Measurements from ENCODE around the gene FUT4.
"Not testable (repeated sequence)": the region's sequence is repeated elsewhere in the genome, so short reads cannot be mapped to it uniquely, and the experiment has no call there.

The FUT4 gene

DNA sequence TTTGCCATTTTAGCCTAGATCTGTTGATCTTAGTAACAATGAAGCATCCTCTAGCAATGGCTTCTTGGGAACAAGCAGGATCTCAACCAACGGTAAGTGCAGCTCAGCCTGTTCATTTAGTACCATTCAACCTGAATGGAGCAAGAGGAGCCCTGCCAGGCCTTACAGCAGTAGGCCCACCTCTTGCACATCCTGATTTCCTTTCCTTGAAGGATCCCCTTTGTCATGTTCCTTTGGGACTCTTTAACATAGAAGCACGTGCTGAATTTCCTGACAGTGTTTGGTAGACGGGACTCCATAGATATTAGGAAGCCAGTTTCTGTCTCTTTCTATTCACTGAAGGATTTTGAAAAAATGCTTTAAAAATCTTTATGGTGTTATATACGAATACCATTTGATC is 25.0 kb downstream of the FUT4 start:
- no peak for DNase-seq

DNA sequence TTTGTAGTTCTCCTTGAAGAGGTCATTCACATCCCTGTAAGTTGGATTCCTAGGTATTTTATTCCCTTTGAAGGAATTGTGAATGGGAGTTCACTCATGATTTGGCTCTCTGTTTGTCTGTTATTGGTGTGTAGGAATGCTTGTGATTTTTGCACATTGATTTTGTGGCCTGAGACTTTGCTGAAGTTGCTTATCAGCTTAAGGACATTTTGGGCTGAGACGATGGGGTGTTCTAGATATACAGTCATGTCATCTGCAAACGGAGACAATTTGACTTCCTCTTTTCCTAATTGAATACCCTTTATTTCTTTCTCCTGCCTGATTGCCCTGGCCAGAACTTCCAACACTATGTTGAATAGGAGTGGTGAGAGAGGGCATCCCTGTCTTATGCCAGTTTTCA is 29.3 kb downstream of the FUT4 start:
- DNase-seq, result not testable (repeated sequence)

DNA sequence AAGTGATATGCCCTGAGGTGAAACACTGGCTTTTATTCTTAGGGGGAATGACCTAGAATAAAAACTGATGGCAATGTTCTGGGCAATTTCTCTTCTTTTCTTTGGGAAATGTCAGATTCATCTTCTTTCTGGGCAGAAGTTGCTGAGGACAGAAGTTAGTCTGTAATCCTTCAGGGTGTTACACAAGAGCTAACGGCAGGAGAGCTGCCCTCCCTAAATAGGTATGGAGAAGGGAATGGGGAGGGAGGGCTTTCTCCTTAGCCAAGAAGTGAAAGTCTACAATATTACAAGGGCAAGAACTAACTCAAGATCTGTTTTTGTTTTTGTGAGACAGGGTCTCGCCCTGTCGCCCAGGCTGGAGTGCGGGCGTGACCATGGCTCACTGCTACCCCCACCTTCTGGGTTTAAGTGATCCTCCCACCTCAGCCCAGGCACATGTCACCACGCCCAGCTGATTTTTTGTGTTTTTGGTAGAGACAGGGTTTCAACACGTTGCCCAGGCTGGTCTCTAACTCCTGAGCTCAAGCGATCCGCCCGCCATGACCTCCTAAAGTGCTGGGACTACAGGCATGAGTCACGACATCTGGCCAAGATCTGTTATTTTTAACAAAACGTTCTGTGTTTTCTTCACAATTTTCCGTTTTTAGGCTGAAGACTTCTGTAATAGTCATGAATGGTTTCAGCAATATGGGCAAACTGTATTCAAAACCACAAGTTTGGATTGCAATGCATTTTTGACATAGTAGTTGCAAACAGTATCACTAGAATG is 30.7 kb downstream of the FUT4 start:
- DNase-seq, result no peak

DNA sequence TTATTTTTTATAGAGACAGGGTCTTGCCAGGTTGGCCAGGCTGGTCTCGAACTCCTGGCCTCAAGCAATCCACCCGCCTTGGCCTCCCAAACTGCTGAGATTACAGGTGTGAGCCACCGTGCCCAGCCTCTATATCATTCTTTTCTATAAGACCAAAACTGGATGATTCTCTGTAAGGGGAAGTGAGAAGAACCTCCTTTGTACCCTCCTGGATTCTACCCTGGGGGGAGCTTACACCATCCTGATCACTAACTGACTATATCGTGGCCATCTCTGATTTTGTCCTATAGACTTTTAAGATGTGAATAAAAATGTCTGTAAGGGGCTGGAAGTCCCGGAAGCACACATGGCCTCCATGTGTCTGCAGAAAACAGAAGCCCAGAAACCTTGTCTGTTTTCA is 32.6 kb downstream of the FUT4 start:
- DNase-seq, result no peak

DNA sequence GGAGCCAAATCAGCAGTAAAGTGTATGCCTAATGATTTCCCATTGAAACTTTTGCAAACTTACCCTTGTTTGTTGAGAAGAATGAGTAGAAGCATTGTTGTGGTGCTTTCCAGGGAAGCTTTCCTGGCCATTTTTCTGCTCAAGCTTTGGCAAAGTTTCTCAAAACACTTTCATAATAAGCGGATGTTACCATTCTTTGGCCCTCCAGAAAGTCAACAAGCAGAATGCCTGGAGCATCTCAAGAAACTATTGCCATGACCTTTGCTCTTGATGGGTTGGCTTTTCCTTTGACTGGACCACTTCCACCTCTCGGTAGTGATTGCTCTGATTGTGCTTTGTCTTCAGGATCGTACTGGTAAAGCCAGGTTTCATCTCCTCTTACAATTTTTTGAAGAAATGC is 34.1 kb downstream of the FUT4 start:
- no peak for DNase-seq

DNA sequence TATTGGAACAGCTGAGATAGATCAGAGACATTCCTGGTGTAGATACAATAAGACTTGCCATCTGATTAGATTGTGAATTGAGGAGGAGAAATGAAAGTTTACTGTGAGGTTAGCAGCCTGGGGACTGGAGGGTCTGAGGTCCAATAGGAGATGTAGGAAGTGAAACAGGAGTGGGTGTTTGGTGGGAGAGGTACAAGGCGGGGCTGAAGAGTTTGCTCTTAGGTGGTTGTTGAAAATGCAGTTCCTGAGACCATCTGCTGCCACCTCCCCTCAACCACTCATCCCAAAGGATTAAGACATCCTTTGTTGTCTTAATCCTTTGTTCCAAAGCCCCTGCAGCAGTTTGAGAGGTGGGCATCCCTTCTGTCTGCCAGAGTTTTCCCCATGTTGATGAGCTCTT is 38.2 kb downstream of the FUT4 start:
- no peak for DNase-seq

DNA sequence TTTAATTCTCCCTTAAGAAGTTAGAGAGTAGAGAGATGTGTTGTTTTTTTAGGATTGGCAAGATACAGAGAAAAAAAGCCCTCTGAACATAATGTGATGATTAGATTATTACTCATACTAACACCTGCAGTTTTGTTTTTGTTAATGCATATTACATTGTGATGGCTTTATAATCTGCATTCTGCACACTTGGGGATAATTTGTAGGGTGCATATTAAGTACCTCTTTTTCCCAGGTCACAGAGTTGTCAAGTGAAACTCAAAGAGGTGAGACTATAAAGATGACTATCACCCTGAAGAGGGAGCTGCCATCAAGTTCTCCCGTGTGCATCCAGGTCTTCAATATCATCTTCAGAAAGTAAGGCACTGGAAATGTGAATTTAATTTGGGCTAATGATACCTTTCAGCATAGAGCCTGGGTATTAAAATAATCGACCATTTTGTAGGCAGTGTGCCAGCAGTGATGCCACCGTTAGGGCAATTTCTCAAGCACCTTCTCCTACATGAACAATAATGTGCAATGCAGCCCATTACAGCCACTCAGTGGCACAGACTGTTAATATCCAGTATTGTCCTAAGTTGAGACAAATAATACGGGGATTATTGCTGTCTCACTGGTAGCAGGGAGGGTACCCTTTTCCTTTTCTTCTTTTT is 39.6 kb downstream of the FUT4 start:
- no peak for DNase-seq

DNA sequence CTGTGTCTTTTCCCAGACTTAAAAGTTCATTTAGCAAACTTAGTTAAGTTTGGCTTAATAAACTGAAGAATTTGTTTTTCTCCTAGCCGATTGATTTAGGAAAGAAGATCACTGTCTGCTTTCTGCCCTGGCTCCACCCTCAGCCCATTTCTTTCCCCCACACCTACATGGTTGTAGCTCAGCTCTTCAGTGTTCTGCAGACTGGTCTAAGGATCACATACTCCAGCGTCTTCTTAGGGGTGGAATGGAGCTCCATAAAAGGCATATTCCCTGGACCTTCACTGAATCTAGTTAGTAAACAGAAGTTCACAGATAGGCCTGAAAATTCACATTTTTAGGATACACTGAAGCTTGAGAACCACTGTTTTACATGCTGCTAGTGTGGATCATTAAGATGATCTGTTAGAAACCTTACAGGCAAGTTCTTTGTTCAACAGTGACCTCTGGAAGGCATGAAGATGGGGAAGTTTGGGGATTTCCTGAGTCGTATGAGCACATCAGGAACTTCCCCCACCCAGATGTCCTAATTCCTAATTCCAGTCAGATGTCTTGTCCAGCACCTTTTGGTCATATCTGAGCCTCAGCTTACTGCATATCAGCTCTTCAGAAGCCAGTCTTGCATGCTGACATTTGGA is 40.3 kb downstream of the FUT4 start:
- no peak for DNase-seq

DNA sequence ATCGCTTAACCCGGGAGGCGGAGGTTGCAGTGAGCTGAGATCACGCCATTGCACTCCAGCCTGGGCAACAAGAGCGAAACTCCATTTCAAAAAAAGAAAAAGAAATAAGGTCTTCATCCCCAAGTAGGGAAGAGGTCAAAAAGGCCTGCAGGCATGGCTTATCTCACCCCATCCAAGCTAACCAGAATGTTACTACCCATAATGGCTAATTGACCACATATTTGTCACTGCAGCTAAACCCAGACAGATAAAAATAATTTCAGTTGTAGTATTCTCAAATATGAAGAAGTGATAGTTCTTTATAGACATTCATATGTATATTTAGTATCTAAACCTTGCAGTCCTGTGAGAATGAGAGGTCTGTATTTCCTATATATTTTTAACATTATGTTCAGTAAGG is 41.3 kb downstream of the FUT4 start:
- no peak for DNase-seq

DNA sequence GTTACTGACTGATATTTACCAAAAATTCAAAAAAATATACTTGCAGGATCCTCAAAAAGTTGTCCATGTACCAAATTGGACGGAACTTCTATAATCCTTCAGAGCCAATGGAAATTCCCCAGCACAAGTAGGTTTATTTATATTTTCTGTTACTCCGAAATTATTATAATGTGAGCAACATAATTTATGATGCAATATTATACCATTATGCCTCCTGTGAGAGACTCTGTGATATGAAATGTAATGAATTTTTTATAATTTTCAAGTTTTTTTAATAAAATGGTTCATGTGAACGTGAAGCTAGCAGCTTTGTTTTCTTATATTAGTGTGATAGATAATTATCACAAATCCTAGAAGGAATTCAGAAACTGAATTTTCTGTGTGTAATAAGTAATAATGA is 41.7 kb downstream of the FUT4 start:
- DNase-seq, result no peak

DNA sequence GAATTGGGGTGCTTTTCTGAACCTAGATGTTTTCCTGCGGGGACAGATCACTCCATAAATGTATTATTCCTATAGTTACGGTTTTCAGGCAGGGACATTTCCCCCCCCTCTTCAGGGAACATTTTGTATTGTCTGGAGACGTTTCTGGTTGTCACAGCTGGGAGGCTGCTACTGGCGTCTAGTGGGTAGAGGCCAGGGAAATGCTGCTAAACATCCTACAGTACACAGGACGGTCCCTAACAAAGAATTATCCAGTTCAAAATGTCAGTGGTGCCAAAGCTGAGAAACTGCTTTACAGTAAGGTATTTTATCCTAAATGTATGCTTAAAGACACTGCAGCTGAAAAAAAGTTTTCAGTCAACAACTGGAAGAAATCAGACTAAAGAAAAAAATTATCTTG is 42.8 kb downstream of the FUT4 start:
- no peak for DNase-seq

DNA sequence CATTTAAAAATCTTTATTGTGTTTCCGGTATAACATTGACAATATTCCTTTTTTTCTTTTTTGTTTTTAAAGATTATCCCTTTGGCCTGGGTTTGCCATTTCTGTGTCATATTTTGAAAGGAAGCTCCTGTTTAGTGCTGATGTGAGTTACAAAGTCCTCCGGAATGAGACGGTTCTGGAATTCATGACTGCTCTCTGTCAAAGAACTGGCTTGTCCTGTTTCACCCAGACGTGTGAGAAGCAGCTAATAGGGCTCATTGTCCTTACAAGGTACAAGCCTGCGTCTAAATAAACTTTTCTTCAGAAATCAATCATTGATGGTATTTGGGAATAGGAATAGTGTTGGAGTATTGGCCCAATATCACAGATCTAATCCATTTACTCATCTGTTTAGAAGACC is 43.3 kb downstream of the FUT4 start:
- DNase-seq, result no peak

DNA sequence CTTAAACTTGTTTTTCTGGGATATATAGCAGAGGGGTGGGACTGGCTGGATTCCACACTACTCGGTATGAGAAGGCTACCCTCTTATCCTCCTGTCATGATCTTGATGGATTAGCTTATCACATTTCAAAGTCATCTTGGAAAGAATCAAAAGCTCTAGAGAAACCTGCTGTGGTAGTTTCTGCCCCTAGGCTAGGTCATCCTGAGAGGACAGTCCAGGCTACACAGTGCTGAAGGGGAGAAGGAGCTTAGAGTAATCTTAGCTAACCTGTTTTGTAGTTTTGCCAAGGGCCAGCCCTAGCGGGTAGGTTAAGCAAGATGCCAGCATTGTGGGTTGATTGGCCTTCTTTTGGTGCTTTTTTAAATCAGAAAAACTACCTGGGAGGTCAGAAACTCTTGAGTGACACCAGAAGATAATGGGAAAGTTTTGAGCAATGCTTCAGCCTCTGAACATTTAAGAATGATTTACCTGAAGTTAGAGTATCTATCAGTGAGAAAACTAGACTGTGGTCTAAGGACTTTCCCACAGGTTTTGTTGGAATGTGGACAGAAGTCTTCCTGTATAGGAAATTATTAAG is 44.7 kb downstream of the FUT4 start:
- DNase-seq, result no peak

DNA sequence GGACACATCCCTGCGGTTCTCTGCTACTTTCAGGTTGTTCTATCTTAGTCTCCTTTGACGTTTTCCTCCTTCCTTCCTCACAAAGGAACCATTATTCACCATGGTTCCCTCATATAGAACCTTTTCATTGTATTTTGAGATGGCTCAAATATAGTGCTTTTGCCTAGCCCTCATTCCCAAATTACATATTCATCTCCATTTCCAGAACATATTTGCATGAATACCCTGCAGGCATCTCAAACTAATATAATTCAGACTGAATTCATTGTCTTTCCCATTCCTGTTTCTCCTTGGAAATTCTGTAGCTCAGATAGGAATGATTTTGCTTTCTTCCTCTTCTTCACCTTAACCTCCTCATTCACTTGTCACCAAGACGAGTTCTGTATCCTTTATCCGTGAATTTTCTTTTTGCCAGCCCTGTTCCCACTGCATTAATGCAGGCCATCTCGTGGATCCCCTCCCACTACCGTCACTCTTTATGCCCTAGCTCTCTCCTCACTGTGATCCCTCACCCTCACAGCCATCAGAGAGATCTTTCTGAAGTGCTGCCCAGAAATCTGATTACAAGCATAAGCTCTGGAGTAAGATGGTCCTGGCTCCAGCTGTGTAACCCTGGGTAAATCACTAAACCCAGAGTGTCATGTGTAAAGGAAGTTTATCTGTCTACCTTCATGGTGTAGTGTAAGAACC is 46.8 kb downstream of the FUT4 start:
- DNase-seq, result no peak

DNA sequence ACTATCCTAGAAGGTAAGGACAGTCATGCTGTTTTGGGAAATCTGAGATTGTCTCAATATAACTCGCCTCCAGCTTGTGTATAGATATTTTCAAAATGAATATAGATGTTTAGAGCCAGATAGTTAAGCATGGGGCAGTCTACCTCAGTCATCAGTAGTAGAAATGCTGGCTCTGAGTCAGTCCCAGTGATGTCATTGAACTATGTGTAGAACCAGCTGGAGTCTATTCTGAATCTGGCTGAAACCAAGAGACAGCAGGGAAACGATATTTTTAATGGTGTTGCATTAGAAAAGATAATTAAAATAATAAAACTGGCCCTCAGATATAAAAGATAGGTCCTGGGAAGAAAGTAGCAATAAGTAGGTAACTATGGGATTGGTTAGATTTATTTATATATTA is 49.3 kb downstream of the FUT4 start:
- DNase-seq, result no peak

DNA sequence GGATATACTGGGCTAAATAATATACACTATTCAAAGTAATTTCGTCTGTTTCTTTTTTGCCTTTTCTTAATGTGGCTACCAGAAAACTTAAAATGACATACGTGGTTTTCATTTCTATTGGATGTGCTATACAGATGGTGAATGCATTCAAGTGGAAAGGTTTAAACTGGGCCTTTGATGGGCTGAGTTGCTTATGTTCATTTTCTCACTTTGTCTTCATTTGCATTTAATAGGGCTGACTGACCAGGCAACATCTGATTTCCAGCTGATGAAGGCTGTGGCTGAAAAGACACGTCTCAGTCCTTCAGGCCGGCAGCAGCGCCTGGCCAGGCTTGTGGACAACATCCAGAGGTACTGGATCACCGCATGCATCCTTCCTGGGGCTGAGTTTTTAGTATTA is 51.4 kb downstream of the FUT4 start:
- no peak for DNase-seq

DNA sequence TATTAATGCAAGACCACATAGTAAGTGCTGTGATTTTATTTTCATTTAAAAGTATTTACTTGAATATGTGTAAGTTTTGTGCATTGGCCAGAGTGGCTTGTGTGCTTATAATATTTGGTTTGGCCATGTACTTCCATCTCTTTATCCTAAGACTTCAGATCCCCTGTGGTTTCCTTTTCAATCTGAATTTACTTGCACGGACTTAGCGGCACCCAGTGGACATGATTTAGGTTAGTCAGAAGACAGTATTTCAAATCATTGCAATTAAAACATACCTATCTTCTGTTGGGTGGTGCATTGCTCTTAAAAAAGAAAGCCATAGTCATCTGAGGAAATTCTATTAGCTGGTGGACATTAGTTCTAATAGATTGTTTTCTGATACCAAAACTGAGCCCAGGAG is 54.2 kb downstream of the FUT4 start:
- DNase-seq, result no peak

Measured in NCI-H2107 (cell line).